Measurements from ENCODE around the gene CACUL1.

Gene CACUL1

DNA sequence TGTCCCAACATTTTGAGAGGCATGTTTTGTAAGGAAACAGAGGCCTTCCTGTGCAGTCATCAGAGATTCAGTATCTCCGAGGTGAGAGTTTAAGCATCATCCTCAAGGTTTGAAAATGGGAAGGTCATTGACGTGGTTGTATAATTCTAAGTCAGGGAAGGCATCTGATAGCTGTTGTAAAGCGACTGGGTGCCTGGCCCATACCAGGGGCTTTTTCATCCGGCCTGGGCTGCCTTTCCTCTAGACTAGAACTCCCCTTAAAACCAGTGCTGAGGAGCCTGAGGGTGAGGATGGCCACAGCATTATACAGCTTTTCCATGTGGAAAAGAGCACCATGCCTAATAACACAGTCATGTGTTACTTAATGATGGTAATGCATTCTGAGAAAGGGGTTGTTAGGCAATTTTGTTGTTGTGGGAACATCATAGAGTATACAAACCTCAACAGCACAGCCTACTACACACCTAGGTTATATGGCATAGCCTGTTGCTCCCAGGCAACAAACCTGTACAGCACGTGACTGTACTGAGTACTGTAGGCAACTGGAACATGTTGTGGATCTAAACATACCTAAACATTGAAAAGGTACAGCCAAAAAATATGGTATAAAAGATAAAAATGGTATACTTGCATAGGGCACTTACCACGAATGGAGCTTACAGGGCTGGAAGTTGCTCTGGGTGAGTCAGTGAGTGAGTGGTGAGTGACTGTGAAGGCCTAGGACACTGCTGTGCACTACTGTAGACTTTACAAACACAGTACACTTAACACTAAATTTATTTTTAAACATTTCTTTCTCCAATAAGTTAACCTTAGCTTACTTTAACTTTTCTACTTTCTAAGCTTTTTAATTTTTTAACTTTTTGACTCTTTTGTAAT, 13.5 kb upstream of the CACUL1 start:
- no peak for DNase-seq (ENCODE audit: low spot score)

DNA sequence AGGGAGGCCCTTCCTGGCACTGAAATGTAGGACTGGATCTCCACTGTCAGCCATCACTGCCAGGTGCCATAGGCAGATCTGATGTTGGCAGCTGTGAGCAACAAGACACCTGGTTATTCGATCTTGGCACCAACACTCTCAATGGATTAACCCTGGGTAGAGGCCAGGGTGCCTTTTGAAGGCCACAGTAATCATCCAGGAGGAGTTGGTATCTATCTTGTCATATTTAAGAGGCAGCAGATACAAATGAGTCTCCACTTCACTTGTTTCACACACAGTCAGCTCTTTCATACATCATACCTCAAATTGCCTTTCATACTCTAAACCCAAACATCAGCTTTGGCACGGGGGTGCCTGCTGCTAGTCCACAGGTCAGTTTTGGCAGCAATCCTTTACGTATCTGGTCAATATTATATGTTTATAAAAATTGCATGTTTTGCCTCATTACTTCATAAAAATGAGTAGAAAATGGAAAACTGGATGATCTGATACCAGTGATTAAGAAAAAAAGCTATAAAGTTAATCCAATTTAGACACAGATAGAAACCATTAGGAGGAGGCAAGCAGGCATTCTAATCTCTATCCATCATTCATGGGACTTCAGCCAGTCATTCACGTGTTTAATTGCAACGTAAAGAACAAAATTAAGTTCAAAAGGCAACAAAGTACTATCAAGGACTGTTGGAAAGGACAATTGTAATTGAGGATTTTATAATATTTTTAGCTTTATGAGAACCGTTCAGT, 12.7 kb upstream of the CACUL1 start:
- DNase-seq (ENCODE audit: low spot score): no peak

DNA sequence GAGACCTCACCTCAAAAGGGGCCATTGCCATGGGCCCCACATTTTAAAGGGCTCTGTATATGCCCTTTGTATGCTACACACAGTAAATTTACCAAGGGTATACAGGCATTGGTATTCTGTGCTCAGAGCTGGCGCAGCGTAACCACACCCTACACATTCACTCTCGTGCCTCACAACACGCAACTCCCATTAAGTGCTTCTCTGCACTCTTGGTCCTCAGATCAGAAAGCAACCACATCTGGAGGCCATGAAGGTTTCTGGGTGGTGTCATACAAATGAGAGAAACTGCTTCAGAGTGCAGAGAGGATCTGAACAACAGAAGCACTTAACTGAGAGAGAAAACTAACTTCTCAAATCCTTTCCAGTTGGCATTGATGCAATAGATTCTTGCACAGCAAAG, 9.4 kb upstream of the CACUL1 start:
- no peak for DNase-seq (ENCODE audit: low spot score)

DNA sequence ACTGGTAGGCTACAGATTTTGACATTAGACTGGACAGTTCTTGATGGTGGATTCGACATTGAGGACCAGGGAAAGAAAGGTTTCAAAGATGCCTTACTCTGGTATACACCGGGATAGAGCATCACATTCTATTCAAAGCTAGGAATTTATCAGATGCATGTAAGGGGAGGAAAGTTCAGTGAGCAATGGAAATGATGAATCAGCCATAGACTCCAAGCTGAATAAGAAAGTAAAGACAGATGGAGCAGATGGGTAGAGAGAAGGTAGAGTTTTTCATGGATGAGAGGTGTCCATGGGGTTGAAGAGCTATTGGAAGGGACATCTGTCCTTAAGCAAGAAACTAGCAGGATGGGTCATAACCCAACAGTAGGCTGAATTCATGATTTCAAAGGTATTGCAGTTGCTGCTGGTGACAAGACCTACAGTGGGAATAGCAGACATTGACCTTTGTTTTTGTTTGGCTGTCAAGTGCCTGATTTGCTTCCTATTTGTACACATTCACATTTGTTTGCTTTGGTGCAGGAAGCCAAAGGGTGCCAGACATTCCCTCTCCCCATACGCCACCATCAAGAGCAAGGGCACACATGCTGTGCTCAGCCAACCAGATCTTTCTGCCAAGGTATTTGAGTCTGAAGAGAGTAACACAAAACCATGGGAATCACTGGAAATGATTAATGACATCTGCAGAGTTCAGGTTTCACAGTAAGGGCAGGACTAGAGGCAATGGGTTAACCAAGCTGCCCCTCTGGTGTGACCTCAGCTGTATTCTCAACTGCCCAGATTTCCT, 8.6 kb upstream of the CACUL1 start:
- DNase-seq (ENCODE audit: low spot score): no peak

DNA sequence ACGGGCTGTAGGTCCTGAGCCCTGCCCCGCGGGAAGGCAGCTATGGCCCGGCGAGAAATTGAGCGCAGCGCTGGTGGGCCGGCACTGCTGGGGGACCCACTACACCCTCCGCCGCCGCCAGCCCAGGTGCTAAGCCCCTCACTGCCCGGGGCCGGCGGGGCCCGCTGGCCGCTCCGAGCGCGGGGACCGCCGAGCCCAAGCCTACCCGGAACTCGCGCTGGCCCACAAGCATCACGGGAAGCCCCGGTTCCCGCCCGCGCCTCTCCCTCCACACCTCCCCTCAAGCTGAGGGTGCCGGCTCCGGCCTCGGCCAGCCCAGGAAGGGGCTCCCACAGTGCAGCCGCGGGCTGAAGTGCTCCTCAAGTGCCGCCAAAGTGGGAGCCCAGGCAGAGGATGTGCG, 5.5 kb upstream of the CACUL1 start:
- no peak for DNase-seq (ENCODE audit: low spot score)

DNA sequence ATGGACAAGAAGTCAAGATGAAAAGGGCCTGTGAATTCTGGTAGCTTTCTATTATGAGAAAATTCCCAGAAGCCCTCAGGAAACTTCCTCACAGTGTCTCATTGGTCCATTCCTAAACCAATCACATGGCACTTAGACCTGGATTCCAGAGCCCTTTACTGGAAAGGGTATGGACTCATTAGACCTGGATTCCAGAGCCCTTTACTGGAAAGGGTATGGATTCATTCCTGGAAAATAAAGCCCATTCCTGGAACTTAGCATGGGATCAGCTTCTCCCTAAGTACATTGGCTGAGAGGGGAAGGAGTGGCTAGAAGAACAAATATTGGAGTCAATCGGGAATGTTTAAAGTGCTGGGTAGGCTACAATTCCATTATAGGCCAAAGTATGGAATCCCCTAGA, 3.7 kb upstream of the CACUL1 start:
- no peak for DNase-seq (ENCODE audit: low spot score)

DNA sequence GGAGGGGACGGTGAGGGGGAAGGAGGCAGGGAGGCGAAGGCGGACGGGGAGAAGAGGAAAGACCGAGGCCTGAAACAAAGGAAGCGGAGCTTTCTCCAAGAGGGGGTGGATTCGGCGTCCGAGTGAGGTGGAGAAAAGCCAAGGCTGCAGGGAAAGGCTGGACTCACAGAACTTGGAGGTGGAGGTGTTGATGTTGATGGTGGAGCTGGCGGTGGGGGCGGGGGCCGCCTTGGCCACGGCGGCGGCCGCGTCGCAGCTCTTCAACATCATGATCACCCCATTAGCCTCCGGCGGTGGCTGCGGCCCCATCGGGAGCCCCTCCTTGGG, 578 bp downstream of the CACUL1 start:
- peak; percentile 48 for DNase-seq (ENCODE audit: low spot score)

DNA sequence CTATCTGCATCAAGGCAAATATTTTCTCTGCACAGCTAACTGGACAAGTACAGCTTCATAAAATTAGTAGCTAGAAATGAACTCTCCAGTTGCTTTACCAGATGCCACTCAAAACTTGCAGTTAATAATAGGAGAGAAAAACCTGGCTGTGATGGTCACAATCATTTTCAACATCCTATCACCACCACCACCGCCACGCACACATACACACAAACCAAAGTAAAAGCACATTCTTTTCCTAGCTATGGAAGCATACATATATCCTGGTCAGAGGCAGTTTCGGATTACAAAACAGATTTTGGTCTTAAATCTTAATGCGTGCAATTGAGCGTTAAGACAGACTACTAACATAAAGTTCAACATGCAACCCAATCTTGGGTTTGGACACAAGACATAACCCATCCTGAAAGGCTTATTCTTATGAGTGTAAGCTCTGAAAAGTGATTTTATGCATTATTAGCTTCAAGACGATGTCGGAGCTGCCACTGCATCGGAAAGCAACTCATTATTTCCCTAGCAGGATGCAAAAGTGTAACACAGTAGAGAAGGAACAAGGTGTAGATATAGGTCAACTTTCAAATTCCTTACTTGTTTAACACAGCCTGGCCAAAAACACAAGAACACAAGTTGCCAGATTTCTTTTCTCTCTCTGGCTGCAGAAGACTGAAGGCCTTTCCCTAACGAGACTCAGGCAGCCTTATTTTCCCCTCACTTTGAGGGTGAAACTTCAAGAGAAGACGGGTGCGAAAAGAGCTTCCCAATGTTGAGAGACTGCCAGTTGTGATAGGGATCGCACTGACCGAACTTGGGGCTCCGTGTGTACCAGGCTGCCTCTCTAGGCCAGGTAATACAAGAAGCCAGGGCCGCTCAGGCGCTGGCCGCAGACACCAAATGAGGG, 1.2 kb downstream of the CACUL1 start:
- no peak for DNase-seq (ENCODE audit: low spot score)

DNA sequence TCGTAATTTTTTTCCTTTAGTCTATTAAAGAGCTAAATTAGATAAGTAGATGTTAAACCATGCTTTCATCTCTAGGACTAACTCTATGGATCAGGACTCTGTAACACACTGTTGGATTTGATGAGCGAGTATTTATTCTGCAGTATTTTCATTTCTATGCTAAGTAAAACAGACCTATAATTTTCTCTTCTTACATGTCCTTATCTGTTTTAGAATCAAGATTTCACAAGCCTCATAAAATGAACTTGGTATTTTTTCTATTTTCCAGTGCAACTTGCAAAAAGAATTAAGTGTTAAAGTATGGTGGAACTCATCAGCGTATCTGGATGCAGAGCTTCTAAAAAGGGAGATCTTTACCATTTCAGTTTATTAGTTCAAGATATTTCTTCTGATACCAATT, 2.4 kb downstream of the CACUL1 start:
- DNase-seq (ENCODE audit: low spot score): no peak

DNA sequence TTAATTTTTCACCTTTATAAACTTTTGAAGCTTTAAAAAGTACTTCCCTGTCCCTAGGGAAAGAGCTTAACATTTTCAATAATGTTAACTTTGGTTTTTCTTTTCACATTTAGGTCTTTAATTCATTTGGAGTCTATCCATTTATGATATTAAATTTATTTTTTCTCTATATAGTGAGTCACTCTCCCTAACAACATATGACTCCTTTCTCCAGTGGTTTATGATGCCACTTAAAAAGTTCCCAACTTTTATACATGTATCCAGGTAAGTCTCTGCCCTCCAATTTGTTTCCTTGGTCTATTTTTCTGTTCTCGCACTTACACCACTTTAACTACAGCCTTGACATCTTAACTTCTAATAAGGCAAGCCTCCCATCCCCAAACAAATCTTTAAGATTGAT, 3.5 kb downstream of the CACUL1 start:
- DNase-seq (ENCODE audit: low spot score): no peak

DNA sequence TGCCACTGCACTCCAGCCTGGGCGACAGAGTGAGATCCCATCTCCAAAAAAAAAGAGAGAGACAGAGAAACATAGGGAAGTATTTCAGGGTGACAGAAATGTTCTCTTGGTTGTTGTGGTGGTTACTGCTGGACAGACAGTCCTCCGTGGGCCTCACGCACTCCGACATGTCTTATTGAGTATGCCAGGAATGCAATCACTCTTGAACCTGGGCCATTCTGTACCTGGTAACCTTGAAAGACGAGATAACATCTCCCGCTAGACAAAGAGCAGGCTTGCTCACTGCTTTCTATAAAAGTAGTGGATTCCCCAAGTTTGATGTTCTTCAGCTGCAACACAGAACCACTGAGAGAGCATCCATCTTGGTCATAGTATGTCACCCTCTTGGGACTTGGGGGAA, 6.7 kb downstream of the CACUL1 start:
- no peak for DNase-seq (ENCODE audit: low spot score)

DNA sequence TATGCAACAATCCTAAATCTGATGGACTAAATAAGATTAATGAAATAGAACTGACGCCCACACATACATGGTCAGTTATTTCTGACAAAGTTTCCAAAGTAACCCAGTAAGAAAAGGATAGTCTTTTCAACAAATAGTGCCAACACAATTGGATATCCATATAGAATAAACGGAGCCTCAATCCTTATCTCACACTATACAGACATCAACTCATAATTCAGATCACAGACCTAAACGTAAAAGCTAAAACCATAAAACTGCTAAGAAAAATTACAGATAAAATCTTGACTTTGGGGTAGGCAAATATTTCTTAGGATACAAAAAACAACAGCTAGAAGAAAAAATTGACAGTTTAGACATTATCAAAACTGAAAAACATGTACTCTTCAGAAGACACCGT, 8.5 kb downstream of the CACUL1 start:
- DNase-seq (ENCODE audit: low spot score): no peak

DNA sequence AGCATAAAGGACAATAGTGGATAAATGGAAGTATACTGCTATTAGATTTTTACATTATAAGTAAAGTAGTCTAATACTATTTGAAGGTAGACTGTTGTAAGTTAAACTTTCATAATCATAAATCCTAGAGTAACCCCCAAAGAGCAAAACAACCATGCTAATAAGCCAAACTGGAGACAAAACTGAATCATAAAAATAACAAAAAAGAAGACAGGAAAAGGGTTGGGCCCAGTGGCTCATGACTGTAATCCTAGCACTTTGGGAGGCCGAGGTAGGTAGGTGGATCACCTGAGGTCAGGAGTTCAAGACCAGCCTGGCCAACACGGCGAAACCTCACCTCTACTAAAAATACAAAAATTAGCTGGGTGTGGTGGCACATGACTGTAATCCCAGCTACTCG, 9.7 kb downstream of the CACUL1 start:
- no peak for DNase-seq (ENCODE audit: low spot score)

DNA sequence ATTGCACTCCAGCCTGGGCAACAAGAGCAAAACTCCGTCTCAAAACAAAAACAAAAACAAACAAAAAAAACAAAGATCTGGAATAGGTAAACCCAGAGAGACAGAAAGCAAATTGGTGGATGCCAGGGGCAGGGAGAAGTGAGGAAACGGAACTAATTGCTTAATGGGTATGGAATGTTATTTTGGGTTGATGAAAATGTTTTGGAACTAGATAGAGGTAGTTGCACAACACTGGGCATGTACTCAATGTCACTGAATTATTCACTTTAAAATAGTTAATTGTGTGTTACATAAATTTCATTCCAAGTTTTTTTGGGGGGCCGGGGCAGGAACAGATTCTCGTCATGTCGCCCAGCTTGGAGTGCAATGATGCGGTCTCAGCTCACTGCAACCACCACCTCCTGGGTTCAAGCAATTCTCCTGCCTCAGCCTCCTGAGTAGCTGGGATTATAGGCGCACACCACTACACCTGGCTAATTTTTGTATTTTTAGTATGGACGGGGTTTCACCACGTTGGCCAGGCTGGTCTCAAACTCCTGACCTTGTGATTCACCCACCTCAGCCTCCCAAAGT, 10.3 kb downstream of the CACUL1 start:
- DNase-seq (ENCODE audit: low spot score): peak; percentile 20

DNA sequence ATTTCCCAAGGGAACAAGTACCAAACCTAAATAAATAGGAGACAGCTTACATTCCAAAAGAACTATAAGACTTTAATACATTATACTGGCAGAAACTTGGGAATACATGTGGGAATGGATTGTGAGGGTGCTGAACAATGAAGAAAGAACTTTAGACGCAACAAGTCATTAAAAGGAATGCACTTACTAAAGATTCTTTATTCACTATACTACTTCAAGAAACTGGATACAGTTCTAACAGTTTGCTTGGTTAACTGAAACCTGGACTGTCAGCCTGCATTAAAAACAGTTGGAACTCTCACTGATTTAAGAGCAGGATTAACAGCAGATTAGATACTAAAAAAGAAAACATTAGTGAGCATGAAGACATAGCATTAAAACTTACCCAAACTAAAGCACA, 12.0 kb downstream of the CACUL1 start:
- DNase-seq (ENCODE audit: low spot score): no peak

DNA sequence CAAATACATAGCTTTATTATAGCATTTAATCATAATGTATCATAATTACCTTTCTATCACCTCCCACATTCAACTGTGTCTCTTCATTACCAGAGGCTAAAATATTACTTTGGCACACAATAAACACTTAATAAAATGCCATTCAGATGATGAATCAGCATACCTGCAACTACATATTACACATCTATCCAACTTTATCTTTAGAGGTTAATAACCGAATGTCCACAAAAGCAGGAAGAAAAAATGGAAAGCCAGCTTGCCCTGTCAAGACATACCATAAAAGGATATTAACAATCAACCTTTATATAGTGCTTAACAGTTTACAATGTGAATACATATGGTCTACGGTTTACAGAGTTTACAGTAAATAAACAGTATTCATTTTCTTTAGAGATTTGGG, 12.7 kb downstream of the CACUL1 start:
- no peak for DNase-seq (ENCODE audit: low spot score)

DNA sequence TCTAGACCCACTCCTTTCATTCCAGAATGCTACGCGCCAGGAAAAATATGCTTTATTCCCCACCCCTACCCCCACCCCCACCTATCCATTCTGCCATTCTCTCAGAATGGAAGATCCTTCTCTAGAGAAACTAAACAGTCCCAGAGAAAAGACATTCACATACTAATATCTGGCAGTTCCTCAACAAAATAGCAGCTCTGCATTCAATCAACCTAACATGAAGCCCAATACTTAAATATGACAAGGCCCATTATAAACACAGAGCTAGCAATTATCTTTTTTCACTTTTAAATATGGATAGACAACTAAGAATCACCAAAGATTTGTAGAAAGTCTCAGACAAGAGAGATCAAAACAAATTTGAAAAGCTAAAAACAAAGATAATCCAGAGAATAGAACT, 16.4 kb downstream of the CACUL1 start:
- no peak for DNase-seq (ENCODE audit: low spot score)

DNA sequence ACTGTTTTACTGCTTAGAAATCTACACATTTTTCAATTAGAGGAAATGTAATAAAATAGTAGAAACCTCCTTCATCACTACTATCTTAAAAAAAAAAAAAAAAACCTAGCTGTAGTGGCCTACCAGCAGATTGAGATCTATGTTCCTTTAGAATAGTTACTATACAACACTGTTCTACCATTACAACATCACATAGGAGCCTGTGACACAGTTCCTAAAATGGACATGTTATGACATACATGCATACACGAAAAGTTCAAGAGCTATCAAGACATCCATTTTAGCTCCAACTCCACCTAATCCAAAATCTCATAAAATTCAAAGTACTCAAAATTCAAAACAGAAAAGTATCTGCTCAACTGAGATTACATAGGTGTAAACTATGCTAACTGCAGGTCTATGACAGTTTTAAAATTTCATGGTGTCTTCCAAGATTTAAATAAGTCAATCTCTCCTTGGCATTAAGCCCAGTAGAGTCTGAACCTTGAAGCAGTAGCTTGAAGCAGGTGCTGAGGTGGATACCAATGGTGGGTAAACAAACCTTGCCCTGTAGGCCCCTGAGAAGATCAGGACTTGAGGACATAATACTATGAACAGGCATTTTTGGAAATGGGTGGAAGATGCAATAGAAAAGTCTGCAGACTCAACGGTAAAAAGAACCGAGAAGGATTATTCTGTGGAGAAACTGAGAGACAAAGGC, 17.0 kb downstream of the CACUL1 start:
- DNase-seq (ENCODE audit: low spot score): no peak

DNA sequence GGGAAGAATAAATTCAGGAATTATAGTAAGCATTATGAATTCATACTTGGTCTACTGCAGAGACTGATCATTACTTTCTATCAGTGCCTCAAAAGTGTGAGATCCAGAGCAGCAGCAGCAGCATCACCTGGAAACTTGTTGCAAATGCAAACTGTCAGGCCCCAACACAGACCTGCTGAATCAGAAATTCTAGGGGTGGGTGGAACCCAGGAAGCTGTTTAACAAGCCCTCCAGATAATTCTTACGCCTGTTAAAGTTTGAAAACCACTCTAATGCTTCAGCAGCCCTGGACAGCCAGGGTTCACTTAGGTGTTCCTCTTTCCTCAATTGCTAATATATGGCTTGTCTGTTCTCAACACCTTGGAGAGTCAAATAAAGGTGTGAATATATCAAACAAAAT, 19.5 kb downstream of the CACUL1 start:
- DNase-seq (ENCODE audit: low spot score): no peak

DNA sequence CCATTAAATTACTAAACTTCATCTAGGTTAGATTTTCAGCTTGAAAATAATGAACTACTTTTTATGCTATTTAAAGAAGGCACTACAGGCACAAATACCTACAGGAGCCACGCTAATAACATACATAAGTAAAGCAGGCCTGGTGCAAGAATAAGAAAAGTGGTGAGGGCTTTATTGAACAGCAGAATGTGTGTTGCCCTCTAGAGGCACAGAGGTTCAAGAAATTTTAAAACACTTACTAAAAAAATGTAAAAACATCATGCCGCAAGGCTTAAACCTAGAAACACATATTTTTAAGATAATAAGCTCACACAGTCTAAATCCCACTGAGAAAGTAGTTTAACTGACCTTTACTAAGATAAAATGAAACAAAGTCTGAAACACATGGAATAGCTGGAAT, 20.3 kb downstream of the CACUL1 start:
- no peak for DNase-seq (ENCODE audit: low spot score)
